ENCODE measurements around the gene CDC42BPB.

Gene CDC42BPB

GRCh38 chr14:103013028-103013427 is 44.3 kb downstream of the CDC42BPB start (continued):
- TF ChIP-seq REST (tag by site-specific recombination; IDR thresholded peaks at IDR 0.05): no peak
- TF ChIP-seq IKZF3 (tag by site-specific recombination; IDR thresholded peaks at IDR 0.05): no peak

DNA sequence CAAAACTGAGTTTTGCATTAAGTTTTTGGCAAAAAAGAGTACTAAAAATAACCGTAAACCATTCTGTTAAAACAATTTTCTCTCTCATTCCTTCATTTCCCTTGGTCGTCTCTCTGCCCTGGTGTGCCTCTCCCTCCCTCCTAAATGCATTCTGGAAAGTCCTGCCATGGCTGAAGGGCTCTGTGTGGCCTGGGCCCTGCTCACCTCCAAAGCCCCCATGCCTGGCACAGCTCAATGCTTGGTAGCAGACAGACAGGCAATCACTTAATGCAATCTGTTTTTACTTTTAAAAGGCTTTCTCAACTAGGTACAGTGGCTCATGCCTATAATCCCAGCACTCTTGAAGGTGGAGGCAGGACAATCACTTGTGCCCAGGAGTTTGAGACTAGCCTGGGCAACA is 47.8 kb downstream of the CDC42BPB start:
- ChIA-PET POLR2A (no interaction called here), CTCF (interaction anchor here (0.7 to 1.1 kb wide), 2 partner anchors 247 to 416 kb away, joined by 3 read pairs; no protein-coding TSS in a partner anchor)
- Histone ChIP-seq H3K36me3 (ENCODE audit: control insufficient read depth in 2 of 2, insufficient read depth in 1 of 2, low read length in 2 of 2) (peaks cover 5 to 30% of the 10 kb centered on the region in 2 experiments; a peak in 2 of 3 replicates), H3K4me3 (ENCODE audit: low read depth, low read length) (no peak overlapping the region), H3K9me3 (ENCODE audit: control insufficient read depth, insufficient read depth, low read depth, low read length) (no peaks in the 10 kb centered on the region), H3K4me1 (ENCODE audit: control insufficient read depth, insufficient read depth, low read length) (peaks cover 5% of the 10 kb centered on the region), H3K27ac (ENCODE audit: extremely low read depth, low read depth, low read length) (no peak overlapping the region)
- no peak for TF ChIP-seq ZNF529 (tag by site-specific recombination; IDR thresholded peaks at IDR 0.05; ENCODE audit: insufficient replicate concordance)
- TF ChIP-seq ZNF174 (tag by site-specific recombination; IDR thresholded peaks at IDR 0.05): no peak
- TF ChIP-seq ZNF133 (tag by site-specific recombination; IDR thresholded peaks at IDR 0.05): no peak
- TF ChIP-seq ZIC2 (tag by site-specific recombination; IDR thresholded peaks at IDR 0.05): no peak
- TF ChIP-seq ZNF112 (tag by site-specific recombination; IDR thresholded peaks at IDR 0.05): no peak
- no peak for TF ChIP-seq ZNF785 (tag by site-specific recombination; IDR thresholded peaks at IDR 0.05)
- no peak for TF ChIP-seq ZNF837 (tag by site-specific recombination; IDR thresholded peaks at IDR 0.05)
- no peak for TF ChIP-seq YY1 (tag by site-specific recombination; IDR thresholded peaks at IDR 0.05)
- no peak for TF ChIP-seq KLF1 (tag by site-specific recombination; IDR thresholded peaks at IDR 0.05)
- TF ChIP-seq, protein P1, sequence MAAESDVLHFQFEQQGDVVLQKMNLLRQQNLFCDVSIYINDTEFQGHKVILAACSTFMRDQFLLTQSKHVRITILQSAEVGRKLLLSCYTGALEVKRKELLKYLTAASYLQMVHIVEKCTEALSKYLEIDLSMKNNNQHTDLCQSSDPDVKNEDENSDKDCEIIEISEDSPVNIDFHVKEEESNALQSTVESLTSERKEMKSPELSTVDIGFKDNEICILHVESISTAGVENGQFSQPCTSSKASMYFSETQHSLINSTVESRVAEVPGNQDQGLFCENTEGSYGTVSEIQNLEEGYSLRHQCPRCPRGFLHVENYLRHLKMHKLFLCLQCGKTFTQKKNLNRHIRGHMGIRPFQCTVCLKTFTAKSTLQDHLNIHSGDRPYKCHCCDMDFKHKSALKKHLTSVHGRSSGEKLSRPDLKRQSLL (tag by site-specific recombination; IDR thresholded peaks at IDR 0.05): no peak
- no peak for TF ChIP-seq SALL2 (tag by site-specific recombination; IDR thresholded peaks at IDR 0.05; ENCODE audit: borderline replicate concordance)
- TF ChIP-seq ZNF768 (tag by site-specific recombination; IDR thresholded peaks at IDR 0.05): no peak

GRCh38 chr14:103008768-103009357 is 48.5 kb downstream of the CDC42BPB start:
- Histone ChIP-seq H3K4me1 (ENCODE audit: control insufficient read depth, insufficient read depth, low read length) (no peaks in the 10 kb centered on the region; the same call in 1 of the 2 replicates), H3K27ac (ENCODE audit: extremely low read depth, low read depth, low read length) (no peak overlapping the region), H3K9me3 (ENCODE audit: control insufficient read depth, insufficient read depth, low read depth, low read length) (no peaks in the 10 kb centered on the region), H3K4me3 (ENCODE audit: low read depth, low read length) (no peak overlapping the region), H3K36me3 (ENCODE audit: control insufficient read depth in 2 of 2, insufficient read depth in 1 of 2, low read length in 2 of 2) (peaks cover 5 to 34% of the 10 kb centered on the region in 2 experiments; a peak in 2 of 3 replicates)
- ChIA-PET CTCF (interaction anchor here (0.6 to 1.1 kb wide), 2 partner anchors 25 to 415 kb away, joined by 3 read pairs; no protein-coding TSS in a partner anchor), POLR2A (no interaction called here)
- no peak for TF ChIP-seq ZBTB1 (tag by site-specific recombination; IDR thresholded peaks at IDR 0.05)

DNA sequence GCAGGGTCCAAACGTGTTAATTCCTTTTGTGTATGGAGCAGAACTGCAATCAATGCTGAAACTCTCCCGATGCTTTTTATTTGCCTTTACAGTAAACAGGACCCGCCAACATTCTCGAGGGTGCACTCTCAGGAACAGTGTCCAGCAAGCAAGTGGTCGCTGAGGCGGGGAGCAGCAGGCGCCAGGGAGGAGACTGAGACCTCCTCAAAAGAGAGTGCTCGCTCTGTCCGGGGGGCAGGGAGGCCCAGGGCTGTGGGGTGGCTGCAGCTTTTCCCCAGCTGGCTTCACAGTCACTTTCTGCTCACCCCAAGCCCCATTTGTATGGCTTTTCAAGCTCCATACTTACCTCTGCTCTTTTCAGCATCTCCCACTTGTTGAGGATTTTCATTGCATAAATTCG is 49.2 kb downstream of the CDC42BPB start:
- Histone ChIP-seq H3K27ac (ENCODE audit: extremely low read depth, low read depth, low read length) (no peak overlapping the region), H3K36me3 (ENCODE audit: control insufficient read depth in 2 of 2, insufficient read depth in 1 of 2, low read length in 2 of 2) (peaks cover 5 to 41% of the 10 kb centered on the region in 2 experiments; a peak in 2 of 3 replicates), H3K9me3 (ENCODE audit: control insufficient read depth, insufficient read depth, low read depth, low read length) (no peaks in the 10 kb centered on the region), H3K4me1 (ENCODE audit: control insufficient read depth, insufficient read depth, low read length) (no peaks in the 10 kb centered on the region; the same call in 1 of the 2 replicates), H3K4me3 (ENCODE audit: low read depth, low read length) (no peak overlapping the region)
- ChIA-PET POLR2A (interaction anchor here (0.6 kb wide), 1 partner anchor 339 kb away, joined by 5 read pairs; no protein-coding TSS in a partner anchor), CTCF (interaction anchor here (0.6 kb wide), 1 partner anchor 25 kb away, joined by 3 read pairs; no protein-coding TSS in a partner anchor)
- TF ChIP-seq ZNF274 (IDR thresholded peaks at IDR 0.05; ENCODE audit: low read length) (no peak), ZNF274 (tag by site-specific recombination; IDR thresholded peaks at IDR 0.05; ENCODE audit: borderline replicate concordance) (no peak), ZFP37 (tag by site-specific recombination; IDR thresholded peaks at IDR 0.05) (no peak), ZNF571 (tag by site-specific recombination; IDR thresholded peaks at IDR 0.05) (no peak), TSHZ1 (tag by site-specific recombination; IDR thresholded peaks at IDR 0.05; ENCODE audit: borderline replicate concordance) (no peak), ZNF555 (tag by site-specific recombination; conservative IDR thresholded peaks at IDR 0.05) (no peak)
